H9 (cell line): ENCODE measurements around the gene WDR43. TPM values are rescaled to one million over a fixed set of nuclear protein-coding genes. Genes with fewer than 3 reads are reported as not detected.

Source experiments
- DNase-seq: peaks from one replicate; pipeline ENCODE4 v3.0.0-alpha.2; 2017
- H2AFZ ChIP-seq: one replicate; pipeline ENCODE4 v1.6.1; 2013; ENCODE audit warnings: mild to moderate bottlenecking, low read length, control low read depth, moderate library complexity
- H2AK5ac ChIP-seq: 2 replicates; pipeline ENCODE4 v1.6.1; 2013; ENCODE audit warnings: low read length, control low read depth, mixed read lengths; ENCODE audit not compliant: insufficient read length
- H2BK120ac ChIP-seq: one replicate; pipeline ENCODE4 v1.6.1; 2013; ENCODE audit warnings: low read depth, mild to moderate bottlenecking, low read length, control low read depth, inconsistent platforms; ENCODE audit not compliant: poor library complexity, severe bottlenecking
- H2BK12ac ChIP-seq: 2 replicates; pipeline ENCODE4 v1.6.1; 2013; ENCODE audit warnings: low read length, control low read depth, mixed read lengths, low read depth; ENCODE audit not compliant: insufficient read length
- H2BK15ac ChIP-seq: 2 replicates; pipeline ENCODE4 v1.6.1; 2013; ENCODE audit warnings: low read depth, low read length, control low read depth
- H2BK20ac ChIP-seq: one replicate; pipeline ENCODE4 v1.6.1; 2013; ENCODE audit warnings: low read depth, mild to moderate bottlenecking, low read length, control low read depth, inconsistent platforms; ENCODE audit not compliant: poor library complexity, severe bottlenecking
- H2BK5ac ChIP-seq: 2 replicates; pipeline ENCODE4 v1.6.1; 2013; ENCODE audit warnings: low read length, control low read depth, mixed read lengths; ENCODE audit not compliant: insufficient read length
- H3K14ac ChIP-seq: 2 replicates; pipeline ENCODE4 v1.6.1; 2013; ENCODE audit warnings: low read length, control low read depth; ENCODE audit not compliant: insufficient read depth
- H3K18ac ChIP-seq: 2 replicates; pipeline ENCODE4 v1.6.1; 2013; ENCODE audit warnings: low read depth, mild to moderate bottlenecking, mixed read lengths, low read length, control low read depth; ENCODE audit not compliant: insufficient read length
- H3K23ac ChIP-seq: 2 replicates; pipeline ENCODE4 v1.6.1; 2013; ENCODE audit warnings: low read length, control low read depth, mixed read lengths, low read depth; ENCODE audit not compliant: insufficient read length
- H3K23me2 ChIP-seq: 2 replicates; pipeline ENCODE4 v1.6.1; 2013; ENCODE audit warnings: low read depth, mild to moderate bottlenecking, mixed read lengths, low read length, control low read depth; ENCODE audit not compliant: insufficient read length, poor library complexity, severe bottlenecking
- H3K27ac ChIP-seq: 2 replicates; pipeline ENCODE4 v1.5.1; 2013; ENCODE audit warnings: low read length, control low read depth, mixed read lengths, low read depth; ENCODE audit not compliant: insufficient read length
- H3K27me3 ChIP-seq: 2 replicates; pipeline ENCODE4 v1.6.1; 2013; ENCODE audit warnings: low read length, control low read depth, inconsistent platforms; ENCODE audit not compliant: insufficient read depth
- H3K4ac ChIP-seq: 2 replicates; pipeline ENCODE4 v1.6.1; 2013; ENCODE audit warnings: low read depth, mild to moderate bottlenecking, control low read depth, inconsistent platforms, low read length, moderate library complexity
- H3K4me1 ChIP-seq: 2 replicates; pipeline ENCODE4 v1.6.1; 2013; ENCODE audit warnings: low read length, control low read depth, inconsistent platforms; ENCODE audit not compliant: insufficient read depth
- H3K4me2 ChIP-seq: 2 replicates; pipeline ENCODE4 v1.6.1; 2013; ENCODE audit warnings: low read length, control low read depth, mixed read lengths; ENCODE audit not compliant: insufficient read length, insufficient read depth
- H3K56ac ChIP-seq: 2 replicates; pipeline ENCODE4 v1.6.1; 2013; ENCODE audit warnings: low read depth, mild to moderate bottlenecking, mixed read lengths, low read length, control low read depth; ENCODE audit not compliant: insufficient read length
- H3K79me1 ChIP-seq: 2 replicates; pipeline ENCODE4 v1.6.1; 2013; ENCODE audit warnings: low read depth, mild to moderate bottlenecking, moderate library complexity, low read length, control low read depth, inconsistent platforms; ENCODE audit not compliant: insufficient read depth, poor library complexity, severe bottlenecking
- H3K79me2 ChIP-seq: 2 replicates; pipeline ENCODE4 v1.6.1; 2013; ENCODE audit warnings: low read length, control low read depth, inconsistent platforms; ENCODE audit not compliant: insufficient read depth
- H3K9ac ChIP-seq: 2 replicates; pipeline ENCODE4 v1.6.1; 2013; ENCODE audit warnings: low read length, control low read depth, mixed read lengths; ENCODE audit not compliant: insufficient read length; ENCODE audit errors: extremely low read depth
- H3K9me3 ChIP-seq: one replicate; pipeline ENCODE4 v1.6.1; 2013; ENCODE audit warnings: low read depth, low read length, inconsistent platforms; ENCODE audit not compliant: control insufficient read depth
- H3T11ph ChIP-seq: one replicate; pipeline ENCODE4 v1.6.1; 2013; ENCODE audit warnings: mild to moderate bottlenecking, low read length, control low read depth, inconsistent platforms
- H4K20me1 ChIP-seq: one replicate; pipeline ENCODE4 v1.6.1; 2013; ENCODE audit not compliant: control insufficient read depth, insufficient read length, insufficient read depth
- H4K5ac ChIP-seq: 2 replicates; pipeline ENCODE4 v1.6.1; 2013; ENCODE audit warnings: low read depth, mild to moderate bottlenecking, mixed read lengths, low read length, control low read depth; ENCODE audit not compliant: insufficient read length
- H4K8ac ChIP-seq: replicated peaks from 2 replicates; pipeline ENCODE4 v1.6.1; 2013; ENCODE audit warnings: low read length, control low read depth, mixed read lengths, low read depth; ENCODE audit not compliant: insufficient read length
- H4K91ac ChIP-seq: 2 replicates; pipeline ENCODE4 v1.6.1; 2013; ENCODE audit warnings: low read depth, mild to moderate bottlenecking, moderate library complexity, mixed read lengths, low read length, control low read depth; ENCODE audit not compliant: insufficient read length
- H3K27ac Mint-ChIP-seq, 3 experiments: 2 replicates in 2 of 3; 3 replicates in 1 of 3; pipeline ENCODE4 v1.8.0; 2020 to 2021; ENCODE audit warnings: mixed read lengths in 3 of 3, mild to moderate bottlenecking in 1 of 3, moderate library complexity in 1 of 3
- H3K27me3 Mint-ChIP-seq: 2 replicates; pipeline ENCODE4 v1.8.0; 2021; ENCODE audit warnings: low read depth, mild to moderate bottlenecking, moderate library complexity, mixed read lengths
- H3K36me3 Mint-ChIP-seq, 3 experiments: 2 replicates in 2 of 3; 3 replicates in 1 of 3; pipeline ENCODE4 v1.8.0; 2020 to 2021; ENCODE audit warnings: low read depth in 3 of 3, mixed read lengths in 3 of 3; ENCODE audit not compliant: insufficient read depth in 1 of 3
- H3K4me1 Mint-ChIP-seq, 2 experiments: 2 replicates each; pipeline ENCODE4 v1.8.0; 2020; ENCODE audit warnings: mixed read lengths in 2 of 2
- H3K4me3 Mint-ChIP-seq, 2 experiments: 2 replicates in 1 of 2; 3 replicates in 1 of 2; pipeline ENCODE4 v1.8.0; 2020 to 2021; ENCODE audit warnings: mild to moderate bottlenecking in 2 of 2, mixed read lengths in 2 of 2, moderate library complexity in 1 of 2
- H3K9me3 Mint-ChIP-seq, 2 experiments: 2 replicates in 1 of 2; 3 replicates in 1 of 2; pipeline ENCODE4 v1.8.0; 2020; ENCODE audit warnings: mild to moderate bottlenecking in 2 of 2, mixed read lengths in 2 of 2, moderate library complexity in 1 of 2
- CTCF ChIP-seq: fragments of 200-600 bp; sonication (generic); conservative IDR thresholded peaks from 3 replicates; pipeline ENCODE4 v1.8.0; 2021; ENCODE audit warnings: antibody characterized with exemption, mild to moderate bottlenecking
- WGBS: extraction: QIAGEN DNeasy Blood & Tissue Kit; methylation state at CpG from one replicate; pipeline ENCODE4 v1.1.7; 2013; ENCODE audit warnings: missing lambda C conversion rate, low lambda C conversion rate, mixed read lengths; ENCODE audit not compliant: insufficient read length; ENCODE audit errors: extremely low coverage; 5-methylcytosine and 5-hydroxymethylcytosine counted together
- total RNA-seq: library from RNA; stranded (reverse); gene quantifications from 2 replicates; pipeline ENCODE4 v1.2.1, GENCODE V29; 2021

Gene WDR43
- total RNA-seq, 1 experiment from 2014 or later, result 186 TPM

GRCh38 chr2:28905533-28905932 is 11.1 kb downstream of the WDR43 start:
- no peak for TF ChIP-seq CTCF
- no peak overlapping the region for H3K27ac Mint-ChIP-seq
- H2BK12ac ChIP-seq, result no peak overlapping the region

More at GRCh38 chr2:28905533-28905932, 11.1 kb downstream of the WDR43 start:
- Histone ChIP-seq H2BK15ac (no peak overlapping the region), H3T11ph (no peak overlapping the region), H3K27ac (no peak overlapping the region), H4K20me1 (no peaks in the 10 kb centered on the region), H3K23me2 (no peaks in the 10 kb centered on the region), H3K4me2 (no peak overlapping the region), H2AFZ (no peak overlapping the region), H4K91ac (no peak overlapping the region), H2BK120ac (no peak overlapping the region), H3K56ac (no peak overlapping the region), H4K5ac (no peak overlapping the region), H4K8ac (no peak overlapping the region), H3K9me3 (no peaks in the 10 kb centered on the region), H2BK5ac (no peak overlapping the region), H2BK20ac (no peak overlapping the region), H3K9ac (no peak overlapping the region), H3K4ac (no peak overlapping the region), H3K79me2 (peaks cover 61% of the 10 kb centered on the region), H3K14ac (no peak overlapping the region), H2AK5ac (no peak overlapping the region), H3K18ac (no peak overlapping the region), H3K23ac (no peak overlapping the region), H3K79me1 (peaks cover 6% of the 10 kb centered on the region), H3K4me1 (no peaks in the 10 kb centered on the region), H3K27me3 (no peaks in the 10 kb centered on the region)
- DNase-seq, result no peak
- Mint-ChIP-seq H3K27me3 (no peaks in the 10 kb centered on the region), H3K4me1 (peaks cover 6 to 10% of the 10 kb centered on the region in 2 experiments; a peak in 3 of 4 replicates), H3K4me3 (no peak overlapping the region), H3K36me3 (peaks cover 63 to 81% (median 78%) of the 10 kb centered on the region in 3 experiments; a peak in 6 of 7 replicates), H3K9me3 (no peaks in the 10 kb centered on the region)
- no CpG with 5 or more reads among the region's 3 CpGs for WGBS
